ENCODE data around the gene PTPRD.

PTPRD gene

DNA sequence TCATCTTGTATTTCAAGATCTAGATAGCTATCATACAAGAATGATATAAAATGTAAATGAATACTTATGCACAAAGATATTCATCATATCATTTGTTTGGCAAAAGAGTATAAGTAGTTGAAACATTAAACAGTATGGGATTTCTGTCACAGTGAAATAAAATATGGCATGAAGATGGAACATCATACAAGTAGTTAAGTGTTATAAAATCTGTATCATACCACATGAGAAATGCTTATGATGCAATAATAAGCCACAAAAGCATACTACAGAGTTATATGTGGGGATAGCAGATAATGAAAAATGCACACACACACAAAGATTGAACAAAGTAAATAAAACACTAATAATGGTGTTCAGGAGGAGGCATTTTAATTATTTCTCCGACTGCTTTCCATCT lies 1975.2 kb downstream of the PTPRD start:
- DNase-seq (ENCODE audit: low spot score): no peak

- no peak for DNase-seq (ENCODE audit: low spot score)
Measured at GRCh38 chr9:8633784-8634183, 1979.0 kb downstream of the PTPRD start.

GRCh38 chr9:8632493-8632892 lies 1980.3 kb downstream of the PTPRD start:
- no peak for DNase-seq (ENCODE audit: low spot score)

GRCh38 chr9:8628791-8629190 lies 1984.0 kb downstream of the PTPRD start:
- no peak for DNase-seq (ENCODE audit: low spot score)

- no peak for DNase-seq (ENCODE audit: low spot score)
Measured at GRCh38 chr9:8627976-8628679, 1984.7 kb downstream of the PTPRD start.

- no peak for DNase-seq (ENCODE audit: low spot score)
Measured at GRCh38 chr9:8622871-8623270, 1989.9 kb downstream of the PTPRD start.

DNA sequence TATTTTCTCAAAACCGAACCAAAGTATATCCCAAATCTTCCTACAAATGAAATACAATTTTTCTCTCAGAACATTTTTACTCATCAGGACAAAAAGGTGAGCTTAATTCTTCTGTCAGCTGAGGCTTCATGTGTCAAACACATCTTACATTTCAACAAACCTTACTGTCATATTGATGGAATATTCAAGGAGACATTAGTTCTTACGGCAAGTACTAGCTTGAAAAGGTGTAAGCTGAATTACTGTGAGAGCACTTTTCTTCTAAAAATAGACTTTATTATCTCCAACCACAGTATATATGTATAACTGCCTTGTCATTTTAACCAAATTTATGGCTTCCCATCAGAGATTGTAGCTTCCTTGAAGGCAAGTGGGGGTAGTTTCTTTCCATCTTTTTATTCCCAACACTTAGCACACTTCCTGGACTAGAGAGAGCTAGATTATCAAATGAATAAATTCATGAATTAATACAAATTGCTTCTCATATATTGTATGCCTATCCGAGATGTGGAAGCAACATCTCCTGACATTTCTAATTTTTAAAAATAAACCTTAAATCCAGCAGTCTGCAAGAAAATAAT lies 1990.5 kb downstream of the PTPRD start:
- DNase-seq (ENCODE audit: low spot score): no peak

GRCh38 chr9:8621416-8621815 lies 1991.4 kb downstream of the PTPRD start:
- DNase-seq (ENCODE audit: low spot score): no peak

- no peak for DNase-seq (ENCODE audit: low spot score)
Measured at GRCh38 chr9:8616414-8616813, 1996.4 kb downstream of the PTPRD start.

DNA sequence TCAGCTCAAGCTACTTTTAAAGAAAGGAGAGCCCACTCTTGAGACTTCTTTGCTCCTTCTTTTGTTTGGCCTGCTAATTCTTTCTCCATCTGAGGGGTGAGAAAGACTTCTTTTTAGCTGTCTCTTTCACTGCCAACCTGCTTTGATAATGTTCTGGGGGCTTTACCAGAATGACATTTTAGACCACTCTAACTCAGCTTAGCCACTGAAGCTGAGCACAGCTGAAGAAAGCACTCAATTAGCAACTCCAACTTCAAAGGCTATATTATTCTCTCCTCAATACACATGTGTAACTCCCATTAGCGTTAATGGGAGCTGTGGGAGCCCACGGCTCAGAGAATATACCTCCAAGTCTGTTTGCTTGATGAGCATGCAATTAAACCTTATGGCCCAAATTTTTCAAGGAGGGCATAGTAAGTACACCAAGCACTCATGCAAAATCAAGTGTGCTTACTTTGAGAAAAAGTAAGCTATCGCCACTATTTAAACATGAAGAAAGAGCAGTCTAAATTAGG lies 1997.8 kb downstream of the PTPRD start:
- DNase-seq (ENCODE audit: low spot score): no peak

GRCh38 chr9:8613346-8613825 lies 1999.4 kb downstream of the PTPRD start:
- no peak for DNase-seq (ENCODE audit: low spot score)

DNA sequence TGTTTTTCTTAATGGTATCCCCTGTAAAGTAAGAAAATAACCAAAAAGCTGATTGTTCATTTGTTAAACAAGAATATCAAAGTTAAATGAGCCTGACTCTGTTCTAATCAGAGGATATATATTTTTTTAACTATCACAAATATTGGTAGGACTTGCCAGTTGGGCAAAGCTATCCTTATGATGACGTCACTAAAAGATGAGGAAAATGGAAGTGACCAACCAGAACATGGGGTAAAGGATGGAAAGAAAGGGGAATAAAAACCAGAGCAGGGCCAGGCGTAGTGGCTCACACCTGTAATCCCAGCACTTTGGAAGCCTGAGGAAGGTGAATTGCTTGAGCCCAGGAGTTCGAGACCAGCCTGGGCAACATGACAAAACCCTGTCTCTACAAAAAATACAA lies 2001.6 kb downstream of the PTPRD start:
- DNase-seq (ENCODE audit: low spot score): no peak

DNA sequence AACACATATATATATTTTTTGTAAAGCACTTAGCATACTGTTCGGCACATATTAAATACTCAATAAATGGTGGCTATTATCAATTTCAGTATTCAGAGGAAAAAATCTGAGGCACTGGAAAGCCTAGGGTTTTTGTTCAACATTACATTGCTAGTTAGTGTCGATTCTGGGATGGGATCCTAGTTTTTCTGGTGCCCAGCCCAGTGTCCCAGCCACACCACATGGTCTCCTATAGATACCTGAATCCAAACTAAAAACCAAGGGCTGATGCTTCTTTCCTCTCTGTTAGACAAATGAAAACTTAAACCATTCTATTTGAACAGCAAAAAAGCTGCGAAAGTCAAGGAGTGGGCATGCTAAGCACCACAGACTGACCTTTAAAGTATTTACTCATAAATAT lies 2002.5 kb downstream of the PTPRD start:
- DNase-seq (ENCODE audit: low spot score): no peak

DNA sequence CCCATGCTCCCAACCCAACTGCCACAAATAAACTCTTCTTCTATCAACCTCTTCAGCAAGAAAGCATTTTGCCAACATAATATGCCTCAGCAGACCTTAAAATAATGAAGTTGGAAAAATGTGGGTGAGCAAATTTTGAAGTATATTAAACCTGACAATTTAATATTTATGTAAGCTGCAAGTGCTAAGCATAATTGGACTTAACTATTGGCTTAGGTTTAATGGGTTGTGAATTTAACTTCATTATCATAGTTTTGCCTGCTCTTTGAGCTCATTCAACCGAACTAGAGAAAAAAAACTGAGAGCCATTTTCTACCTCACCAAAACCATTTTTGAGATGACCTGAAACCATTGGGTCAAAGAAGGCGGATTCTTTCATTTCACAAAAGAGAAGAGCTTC lies 2007.7 kb downstream of the PTPRD start:
- DNase-seq (ENCODE audit: low spot score): no peak

GRCh38 chr9:8604201-8604600 lies 2008.6 kb downstream of the PTPRD start:
- DNase-seq (ENCODE audit: low spot score): no peak

DNA sequence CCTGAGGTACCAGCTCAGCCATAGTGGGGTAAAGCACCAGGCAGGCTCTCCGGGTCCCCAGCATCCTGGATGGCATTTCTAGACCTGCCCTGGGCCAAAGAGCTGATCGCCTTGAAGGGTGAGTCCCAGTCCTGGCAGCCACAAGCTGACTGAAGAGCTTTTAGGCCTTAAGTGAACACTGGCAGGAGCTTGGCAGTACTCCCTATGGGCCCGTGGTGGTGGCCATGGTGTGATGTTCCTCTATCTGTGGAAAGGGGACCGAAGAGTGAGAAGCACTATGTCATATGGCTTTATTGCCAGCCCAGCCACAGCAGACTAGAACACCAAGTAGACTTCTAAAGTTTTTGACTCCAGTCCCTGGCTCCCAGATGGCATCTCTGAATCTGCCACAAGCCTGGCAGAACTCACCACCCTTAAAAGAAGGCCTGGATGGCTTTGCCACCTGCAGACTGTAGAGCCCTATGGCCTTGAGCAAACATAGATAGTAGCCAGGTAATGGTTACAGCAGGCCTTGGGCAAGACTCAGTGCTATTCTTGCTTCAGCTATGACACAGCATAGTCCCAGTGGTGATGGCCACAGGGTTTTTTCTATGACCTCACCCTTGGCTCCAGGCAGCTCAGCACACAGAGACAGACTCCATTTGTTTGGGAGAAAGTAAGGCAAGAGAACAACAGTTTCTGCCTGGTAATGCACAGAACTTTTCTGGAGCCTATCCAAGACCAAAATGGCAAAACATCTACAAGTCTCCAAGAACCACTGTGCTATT lies 2011.7 kb downstream of the PTPRD start:
- no peak for DNase-seq (ENCODE audit: low spot score)

- DNase-seq (ENCODE audit: low spot score): no peak
Measured at GRCh38 chr9:8599937-8600336, 2012.9 kb downstream of the PTPRD start.

- no peak for DNase-seq (ENCODE audit: low spot score)
Measured at GRCh38 chr9:8589476-8589875, 2023.3 kb downstream of the PTPRD start.

GRCh38 chr9:8585036-8585435 lies 2027.8 kb downstream of the PTPRD start:
- no peak for DNase-seq (ENCODE audit: low spot score)

GRCh38 chr9:8579661-8580060 lies 2033.1 kb downstream of the PTPRD start:
- no peak for DNase-seq (ENCODE audit: low spot score)

DNA sequence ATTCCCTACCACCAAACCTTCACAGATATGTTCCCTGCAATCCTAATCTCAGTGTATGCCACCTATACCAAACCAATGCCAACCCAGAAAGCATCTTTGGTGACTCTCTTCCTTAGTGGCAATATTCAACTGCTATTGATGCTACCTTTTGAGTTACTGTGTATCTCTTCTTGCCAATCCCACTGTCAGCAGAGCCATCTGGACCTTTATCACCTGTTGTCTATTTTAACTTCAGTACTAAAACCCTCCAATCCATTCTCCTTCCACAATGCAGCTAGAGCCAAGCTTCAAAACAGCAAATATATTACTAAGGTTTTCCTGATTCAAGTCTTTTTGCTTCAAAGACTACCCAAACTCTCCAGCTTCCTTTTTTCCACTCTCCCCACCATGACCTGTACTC lies 2036.1 kb downstream of the PTPRD start:
- no peak for DNase-seq (ENCODE audit: low spot score)

DNA sequence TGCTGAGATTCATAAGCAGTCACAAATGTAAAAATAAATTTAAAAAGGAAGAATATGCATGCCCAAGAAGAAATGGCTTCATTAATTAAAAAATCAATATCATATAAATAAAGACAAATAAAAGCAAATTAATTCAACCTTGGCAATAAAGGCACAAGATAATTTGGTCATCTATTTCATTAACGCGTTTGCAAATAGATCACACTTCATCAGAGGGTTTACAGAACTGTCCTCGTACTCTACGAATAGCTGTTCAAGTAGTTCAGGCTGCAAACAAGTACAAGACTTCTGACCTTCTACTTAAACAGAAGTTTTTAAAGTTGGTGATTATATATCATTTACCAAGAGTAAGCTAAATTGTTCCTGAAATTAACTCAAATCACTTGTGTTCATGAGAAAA lies 2038.0 kb downstream of the PTPRD start:
- DNase-seq (ENCODE audit: low spot score): no peak

- DNase-seq (ENCODE audit: low spot score): no peak
Measured at GRCh38 chr9:8572209-8572608, 2040.6 kb downstream of the PTPRD start.
